GM12878 (cell line): ENCODE measurements around the gene MAN2A2. TPM values are rescaled to one million over a fixed set of nuclear protein-coding genes. Genes with fewer than 3 reads are reported as not detected.

Source experiments
- ATAC-seq: fragments of 200-7000 bp; cut with Tn5 transposase; 3 replicates; pipeline ENCODE4 v1.9.1; 2020; ENCODE audit warnings: mild to moderate bottlenecking, moderate library complexity
- BruUV-seq: library from RNA; stranded (reverse); fragments of 400-500 nt; replicated peaks from 2 replicates; lab custom pipeline; 2021; lab: Mats Ljungman, UMichigan
- CTCF ChIA-PET: fragments of 300-600 bp; sonication (Branson Sonifier 250); formaldehyde crosslinking; extraction: SDS; loops from one replicate; lab custom pipeline; 2021; ENCODE audit warnings: inconsistent platforms; lab: Yijun Ruan, JAX
- POLR2A ChIA-PET: fragments of 350-600 bp; formaldehyde crosslinking; extraction: SDS; loops from one replicate; lab custom pipeline; 2021; ENCODE audit warnings: inconsistent platforms; lab: Charles Lee
- RAD21 ChIA-PET: fragments of 300-600 bp; sonication (Branson Sonifier 250); formaldehyde crosslinking; loops from one replicate; lab custom pipeline; 2023; ENCODE audit warnings: antibody characterized with exemption; ENCODE audit not compliant: unreplicated experiment; lab: Charles Lee
- SMC1A ChIA-PET: fragments of 300-600 bp; sonication (Branson Sonifier 250); formaldehyde crosslinking; loops from one replicate; lab custom pipeline; 2023; ENCODE audit not compliant: unreplicated experiment, uncharacterized antibody; lab: Charles Lee
- DNase-seq: peaks from one replicate; pipeline ENCODE4 v3.0.0-alpha.2; 2011; ENCODE audit warnings: low read depth, low spot score
- FAIRE-seq: peaks from 3 replicates; lab custom pipeline; 2011; peaks lifted over from hg19 to GRCh38; lab: Jason Lieb, UNC
- H2AFZ ChIP-seq: 2 replicates; pipeline ENCODE4 v1.6.0; 2011; ENCODE audit warnings: low read depth, low read length, control low read depth; ENCODE audit not compliant: control insufficient read depth
- H3K27ac ChIP-seq: 2 replicates; pipeline ENCODE4 v1.5.1; 2011; ENCODE audit warnings: control low read depth; ENCODE audit not compliant: control insufficient read depth, insufficient read depth
- H3K27me3 ChIP-seq, 2 experiments: replicated peaks in 1 of 2; 2 replicates each; pipeline versions ENCODE4 v1.6.0 to v1.6.1; 2011; ENCODE audit warnings: low read length in 1 of 2; ENCODE audit not compliant: control insufficient read depth in 2 of 2, insufficient read depth in 2 of 2
- H3K36me3 ChIP-seq, 2 experiments: 2 replicates each; pipeline ENCODE4 v1.5.1; 2011; ENCODE audit warnings: low read length in 1 of 2; ENCODE audit not compliant: control insufficient read depth in 2 of 2, insufficient read depth in 2 of 2
- H3K4me1 ChIP-seq: 2 replicates; pipeline ENCODE4 v1.6.1; 2011; ENCODE audit warnings: mild to moderate bottlenecking, low read length, moderate library complexity, mixed read lengths; ENCODE audit not compliant: control insufficient read depth, insufficient read depth
- H3K4me2 ChIP-seq: 2 replicates; pipeline ENCODE4 v1.6.0; 2011; ENCODE audit warnings: control low read depth; ENCODE audit not compliant: control insufficient read depth, insufficient read depth
- H3K4me3 ChIP-seq: fragments of 200-600 bp; sonication (generic); 2 replicates; pipeline ENCODE4 v1.5.1; 2016
- H3K79me2 ChIP-seq: 2 replicates; pipeline ENCODE4 v1.6.0; 2011; ENCODE audit warnings: low read length; ENCODE audit not compliant: control insufficient read depth, insufficient read depth
- H3K9ac ChIP-seq: 2 replicates; pipeline ENCODE4 v1.8.0; 2011; ENCODE audit warnings: low read length, control low read depth, mixed read lengths; ENCODE audit not compliant: control insufficient read depth, insufficient read depth
- H3K9me3 ChIP-seq: replicated peaks from 3 replicates; pipeline ENCODE4 v1.5.1; 2011; ENCODE audit warnings: mild to moderate bottlenecking, low read length; ENCODE audit not compliant: control insufficient read depth, insufficient read depth
- H4K20me1 ChIP-seq: 2 replicates; pipeline ENCODE4 v1.6.0; 2011; ENCODE audit not compliant: control insufficient read depth, insufficient read depth
- BHLHE40 ChIP-seq, 2 experiments: fragments of 450-650 bp in 1 of 2; IDR thresholded peaks; 2 replicates each; pipeline ENCODE4 v1.6.1; 2011 to 2017; ENCODE audit warnings: low read depth in 2 of 2, borderline replicate concordance in 1 of 2, improper control_type of control experiment in 1 of 2, low read length in 1 of 2, mild to moderate bottlenecking in 1 of 2
- CREB1 ChIP-seq: IDR thresholded peaks from 2 replicates; pipeline ENCODE4 v1.6.1; 2012; ENCODE audit warnings: low read depth, mild to moderate bottlenecking, inconsistent platforms
- ETV6 ChIP-seq, 2 experiments: fragments of 450-650 bp in 1 of 2; IDR thresholded peaks in 1 of 2; conservative IDR thresholded peaks in 1 of 2; 2 replicates each; pipeline ENCODE4 v1.6.1; 2014; ENCODE audit warnings: antibody characterized with exemption in 1 of 2, borderline replicate concordance in 1 of 2, low read depth in 1 of 2, mild to moderate bottlenecking in 1 of 2, moderate library complexity in 1 of 2
- GATAD2B ChIP-seq: fragments of 450-650 bp; conservative IDR thresholded peaks from 2 replicates; pipeline ENCODE4 v1.6.1; 2017; ENCODE audit warnings: low read depth, mild to moderate bottlenecking, moderate library complexity
- IKZF1 ChIP-seq: fragments of 450-650 bp; conservative IDR thresholded peaks from 2 replicates; pipeline ENCODE4 v1.6.1; 2017; ENCODE audit warnings: antibody characterized with exemption, mild to moderate bottlenecking
- JUND ChIP-seq: IDR thresholded peaks from 2 replicates; pipeline ENCODE4 v1.6.1; 2012; ENCODE audit warnings: low read depth, mild to moderate bottlenecking, low read length, improper control_type of control experiment, moderate library complexity
- MEF2A ChIP-seq: IDR thresholded peaks from 2 replicates; pipeline ENCODE4 v1.6.1; 2011; ENCODE audit warnings: low read depth, mild to moderate bottlenecking, low read length, moderate library complexity; ENCODE audit not compliant: insufficient read depth
- MXI1 ChIP-seq: fragments of 150-350 bp; IDR thresholded peaks from 2 replicates; pipeline ENCODE4 v1.6.1; 2011; ENCODE audit warnings: low read depth, mild to moderate bottlenecking, inconsistent platforms, low read length, improper control_type of control experiment
- SIX5 ChIP-seq: IDR thresholded peaks from 2 replicates; pipeline ENCODE4 v1.6.1; 2011; ENCODE audit warnings: mild to moderate bottlenecking, low read depth, low read length, moderate library complexity; ENCODE audit not compliant: severe bottlenecking
- ZSCAN29 ChIP-seq: fragments of 450-650 bp; IDR thresholded peaks from 2 replicates; pipeline ENCODE4 v1.6.1; 2017; ENCODE audit warnings: mild to moderate bottlenecking, moderate library complexity
- ZZZ3 ChIP-seq: IDR thresholded peaks from 2 replicates; pipeline ENCODE4 v1.6.1; 2011; ENCODE audit warnings: low read depth; ENCODE audit not compliant: control insufficient read depth, insufficient read length
- WGBS: methylation state at CpG from one replicate; pipeline ENCODE4 v1.1.6; 2016; ENCODE audit warnings: low lambda C conversion rate; ENCODE audit not compliant: insufficient replicate concordance, insufficient coverage; ENCODE audit errors: missing lambda C conversion rate; 5-methylcytosine and 5-hydroxymethylcytosine counted together
- in situ Hi-C: fragments of 300-500 bp; cut with MboI; formaldehyde crosslinking; loops from 9 replicates; pipeline ENCODE4 v1.14.3; 2018; ENCODE audit warnings: mixed read lengths
- intact Hi-C: fragments of 100-400 bp; cut with micrococcal nuclease; formaldehyde crosslinking; loops from one replicate; pipeline ENCODE4 v1.14.2; 2022; ENCODE audit not compliant: unreplicated experiment
- polyA plus RNA-seq, 11 experiments: library from polyadenylated mRNA; depleted of rRNA in 4 of 11; unstranded in 6 of 11; stranded (reverse) in 5 of 11; fragments of >200 nt; fragmentation: Nextera tagmentation in 4 of 11; fragmentation: Illumina TruSeq in 1 of 11; extraction: Ambion mirVana in 4 of 11; extraction: Trizol in 1 of 11; gene quantifications; 1 replicate in 1 of 11; 2 replicates in 10 of 11; pipeline versions ENCODE4 v1.2.1 to v1.2.3, GENCODE V29; 2011 to 2016; ENCODE audit warnings: inconsistent platforms in 2 of 11, missing spikeins in 2 of 11, low read depth in 1 of 11
- total RNA-seq, 4 experiments: library from RNA; depleted of rRNA in 3 of 4; stranded (reverse); fragments of >200 nt in 3 of 4; fragmentation: Illumina TruSeq in 1 of 4; extraction: Trizol in 1 of 4; gene quantifications; 2 replicates each; pipeline versions ENCODE4 v1.2.1 to v1.2.3, GENCODE V29; 2013 to 2021
- TF ChIP-seq, protein P1 (sequence below): fragments of 450-650 bp; formaldehyde crosslinking; IDR thresholded peaks from 2 replicates; pipeline ENCODE4 v1.4.0; 2022; ENCODE audit warnings: mild to moderate bottlenecking, moderate library complexity
- TF ChIP-seq, protein P2 (sequence below): fragments of 450-650 bp; IDR thresholded peaks from 2 replicates; pipeline ENCODE4 v1.6.1; 2017; ENCODE audit warnings: antibody characterized with exemption, mild to moderate bottlenecking, moderate library complexity

The MAN2A2 gene
- total and polyA plus RNA-seq, 10 of the 15 experiments (the other 5 are each of a cell fraction or from before 2014, with no cell fraction given): 4.2 to 79.4 (median 23.2) TPM

GRCh38 chr15:90863987-90864386, 39.1 kb upstream of the MAN2A2 start (continued):
- TF ChIP-seq, protein P1, sequence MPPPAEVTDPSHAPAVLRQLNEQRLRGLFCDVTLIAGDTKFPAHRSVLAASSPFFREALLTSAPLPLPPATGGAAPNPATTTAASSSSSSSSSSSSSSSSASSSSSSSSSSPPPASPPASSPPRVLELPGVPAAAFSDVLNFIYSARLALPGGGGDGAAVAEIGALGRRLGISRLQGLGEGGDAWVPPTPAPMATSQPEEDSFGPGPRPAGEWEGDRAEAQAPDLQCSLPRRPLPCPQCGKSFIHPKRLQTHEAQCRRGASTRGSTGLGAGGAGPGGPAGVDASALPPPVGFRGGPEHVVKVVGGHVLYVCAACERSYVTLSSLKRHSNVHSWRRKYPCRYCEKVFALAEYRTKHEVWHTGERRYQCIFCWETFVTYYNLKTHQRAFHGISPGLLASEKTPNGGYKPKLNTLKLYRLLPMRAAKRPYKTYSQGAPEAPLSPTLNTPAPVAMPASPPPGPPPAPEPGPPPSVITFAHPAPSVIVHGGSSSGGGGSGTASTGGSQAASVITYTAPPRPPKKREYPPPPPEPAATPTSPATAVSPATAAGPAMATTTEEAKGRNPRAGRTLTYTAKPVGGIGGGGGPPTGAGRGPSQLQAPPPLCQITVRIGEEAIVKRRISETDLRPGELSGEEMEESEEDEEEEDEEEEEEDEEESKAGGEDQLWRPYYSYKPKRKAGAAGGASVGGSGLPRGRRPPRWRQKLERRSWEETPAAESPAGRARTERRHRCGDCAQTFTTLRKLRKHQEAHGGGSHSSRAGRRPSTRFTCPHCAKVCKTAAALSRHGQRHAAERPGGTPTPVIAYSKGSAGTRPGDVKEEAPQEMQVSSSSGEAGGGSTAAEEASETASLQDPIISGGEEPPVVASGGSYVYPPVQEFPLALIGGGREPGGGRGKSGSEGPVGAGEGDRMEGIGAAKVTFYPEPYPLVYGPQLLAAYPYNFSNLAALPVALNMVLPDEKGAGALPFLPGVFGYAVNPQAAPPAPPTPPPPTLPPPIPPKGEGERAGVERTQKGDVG (CRISPR knock-in tag): no peak
- TF ChIP-seq MXI1: no peak

DNA sequence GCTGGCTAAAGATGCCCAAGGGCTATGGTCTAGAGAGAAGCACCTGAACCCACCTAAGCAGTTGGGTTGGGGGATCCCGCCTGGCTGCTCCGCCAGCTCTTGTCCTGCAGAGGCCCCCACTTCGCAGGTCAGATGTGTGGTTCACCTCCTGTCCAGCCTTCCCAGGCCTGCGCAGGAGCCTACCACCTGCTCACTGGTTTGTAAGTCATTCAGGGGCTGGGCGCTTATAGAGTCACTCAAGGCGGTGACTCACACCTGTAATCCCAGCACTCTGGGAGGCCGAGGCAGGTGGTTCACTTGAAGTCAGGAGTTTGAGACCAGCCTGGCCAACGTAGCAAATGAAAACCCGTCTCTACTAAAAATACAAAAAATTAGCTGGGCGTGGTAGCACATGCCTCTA, 38.6 kb upstream of the MAN2A2 start:
- Histone ChIP-seq H3K36me3 (no peaks in the 10 kb centered on the region), H3K9ac (no peak overlapping the region), H3K79me2 (no peaks in the 10 kb centered on the region), H3K27ac (no peak overlapping the region), H3K9me3 (no peaks in the 10 kb centered on the region), H2AFZ (no peak overlapping the region), H3K4me3 (no peak overlapping the region), H3K27me3 (no peaks in the 10 kb centered on the region), H4K20me1 (no peaks in the 10 kb centered on the region), H3K4me2 (no peak overlapping the region), H3K4me1 (peaks cover 5% of the 10 kb centered on the region)
- FAIRE-seq (no peak), DNase-seq (no peak), ATAC-seq (no peak)
- SMC1A ChIA-PET: interaction anchor here (1.0 kb wide), 1 partner anchor 11 kb away, joined by 4 read pairs; no protein-coding TSS in a partner anchor
- TF ChIP-seq JUND (no peak), ZSCAN29 (no peak), GATAD2B (no peak), IKZF1 (no peak), ETV6 (conservative IDR thresholded peaks at IDR 0.05 in 1 of 2, IDR thresholded peaks at IDR 0.05 in 1 of 2; ENCODE audit: borderline replicate concordance in 1 of 2, low read depth in 1 of 2) (no peak), SIX5 (no peak), CREB1 (no peak), MEF2A (no peak), BHLHE40 (IDR thresholded peaks at IDR 0.05; ENCODE audit: borderline replicate concordance in 1 of 2, low read depth in 2 of 2, low read length in 1 of 2) (no peak), ZZZ3 (no peak)
- TF ChIP-seq, protein P2, sequence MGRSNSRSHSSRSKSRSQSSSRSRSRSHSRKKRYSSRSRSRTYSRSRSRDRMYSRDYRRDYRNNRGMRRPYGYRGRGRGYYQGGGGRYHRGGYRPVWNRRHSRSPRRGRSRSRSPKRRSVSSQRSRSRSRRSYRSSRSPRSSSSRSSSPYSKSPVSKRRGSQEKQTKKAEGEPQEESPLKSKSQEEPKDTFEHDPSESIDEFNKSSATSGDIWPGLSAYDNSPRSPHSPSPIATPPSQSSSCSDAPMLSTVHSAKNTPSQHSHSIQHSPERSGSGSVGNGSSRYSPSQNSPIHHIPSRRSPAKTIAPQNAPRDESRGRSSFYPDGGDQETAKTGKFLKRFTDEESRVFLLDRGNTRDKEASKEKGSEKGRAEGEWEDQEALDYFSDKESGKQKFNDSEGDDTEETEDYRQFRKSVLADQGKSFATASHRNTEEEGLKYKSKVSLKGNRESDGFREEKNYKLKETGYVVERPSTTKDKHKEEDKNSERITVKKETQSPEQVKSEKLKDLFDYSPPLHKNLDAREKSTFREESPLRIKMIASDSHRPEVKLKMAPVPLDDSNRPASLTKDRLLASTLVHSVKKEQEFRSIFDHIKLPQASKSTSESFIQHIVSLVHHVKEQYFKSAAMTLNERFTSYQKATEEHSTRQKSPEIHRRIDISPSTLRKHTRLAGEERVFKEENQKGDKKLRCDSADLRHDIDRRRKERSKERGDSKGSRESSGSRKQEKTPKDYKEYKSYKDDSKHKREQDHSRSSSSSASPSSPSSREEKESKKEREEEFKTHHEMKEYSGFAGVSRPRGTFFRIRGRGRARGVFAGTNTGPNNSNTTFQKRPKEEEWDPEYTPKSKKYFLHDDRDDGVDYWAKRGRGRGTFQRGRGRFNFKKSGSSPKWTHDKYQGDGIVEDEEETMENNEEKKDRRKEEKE: no peak
- RAD21 ChIA-PET: no interaction called here
- BruUV-seq: no TSS peak
- CTCF ChIA-PET: interaction anchor here (1.2 to 1.9 kb wide), 3 partner anchors 22 to 67 kb away, joined by 3 to 9 read pairs (median 7); partner anchors contain the start of gene HDDC3
- in situ Hi-C loops: no loop called here
- 60% methylated on average over 10 of the region's 10 CpGs for WGBS
- POLR2A ChIA-PET: interaction anchor here (1.7 kb wide), 1 partner anchor 13 kb away, joined by 4 read pairs; no protein-coding TSS in a partner anchor
- intact Hi-C loops: no loop called here
